ENCODE data around the gene GDF10.

GRCh38 chr10:47278152-47278473 is 21.9 kb upstream of the GDF10 start:
- no peak for TF ChIP-seq CTCF (IDR thresholded peaks at IDR 0.05; ENCODE audit: extremely low read depth in 1 of 2, insufficient read depth in 1 of 2, low read depth in 1 of 2, low read length in 2 of 2)
- TF ChIP-seq MAX (IDR thresholded peaks at IDR 0.05; ENCODE audit: insufficient read depth, insufficient read length), result no peak
